Liver (tissue), 9 donors: ENCODE results near the gene PDE4B. TPM values are rescaled to one million over a fixed set of nuclear protein-coding genes. Genes with fewer than 3 reads are reported as not detected.

Source experiments
- DNase-seq: peaks from one replicate; pipeline ENCODE4 v3.0.0-alpha.2; 2017; ENCODE audit warnings: low spot score
- H3K27ac ChIP-seq, 2 donors: one replicate each; pipeline ENCODE4 v1.7.0; 2013; ENCODE audit warnings: inconsistent platforms in 2 of 2, low read length in 2 of 2, control low read depth in 1 of 2, low read depth in 1 of 2, mild to moderate bottlenecking in 1 of 2
- H3K27me3 ChIP-seq, 4 donors: one replicate each; pipeline versions ENCODE4 v1.6.1 to v1.7.0; 2013; ENCODE audit warnings: low read length in 3 of 4, inconsistent platforms in 1 of 4, mild to moderate bottlenecking in 1 of 4, moderate library complexity in 1 of 4; ENCODE audit not compliant: control insufficient read depth in 4 of 4, insufficient read depth in 4 of 4
- H3K36me3 ChIP-seq, 4 donors: one replicate each; pipeline versions ENCODE4 v1.6.1 to v1.7.0; 2013; ENCODE audit warnings: low read length in 3 of 4, mild to moderate bottlenecking in 3 of 4, low read depth in 1 of 4, moderate library complexity in 1 of 4; ENCODE audit not compliant: control insufficient read depth in 4 of 4, insufficient read depth in 3 of 4
- H3K4me1 ChIP-seq, 4 donors: one replicate each; pipeline versions ENCODE4 v1.6.1 to v1.7.0; 2013; ENCODE audit warnings: low read length in 3 of 4, mild to moderate bottlenecking in 3 of 4, moderate library complexity in 1 of 4; ENCODE audit not compliant: control insufficient read depth in 4 of 4, insufficient read depth in 4 of 4
- H3K4me3 ChIP-seq, 3 donors: one replicate each; pipeline versions ENCODE4 v1.6.1 to v1.7.0; 2013; ENCODE audit warnings: low read length in 3 of 3, control low read depth in 1 of 3, low read depth in 1 of 3, mild to moderate bottlenecking in 1 of 3
- H3K9ac ChIP-seq, 2 donors: one replicate each; pipeline ENCODE4 v1.7.0; 2013; ENCODE audit warnings: low read length in 2 of 2, mild to moderate bottlenecking in 2 of 2, moderate library complexity in 2 of 2, control low read depth in 1 of 2, low read depth in 1 of 2
- H3K9me3 ChIP-seq, 4 donors: one replicate each; pipeline versions ENCODE4 v1.6.1 to v1.7.0; 2013; ENCODE audit warnings: low read length in 3 of 4; ENCODE audit not compliant: control insufficient read depth in 4 of 4
- ATF3 ChIP-seq: IDR thresholded peaks from 2 replicates; pipeline ENCODE4 v1.6.1; 2016; ENCODE audit warnings: antibody characterized with exemption
- CTCF ChIP-seq: fragments of 150-350 bp; IDR thresholded peaks from 2 replicates; pipeline ENCODE4 v1.5.1; 2017; ENCODE audit warnings: improper control_type of control experiment, low read depth, low read length; ENCODE audit not compliant: missing input control
- EGR1 ChIP-seq, 2 donors: IDR thresholded peaks; 2 replicates each; pipeline ENCODE4 v1.6.1; 2016 to 2018; ENCODE audit warnings: antibody characterized with exemption in 2 of 2, low read depth in 2 of 2
- FOXA2 ChIP-seq: IDR thresholded peaks from 2 replicates; pipeline ENCODE4 v1.6.1; 2016; ENCODE audit warnings: antibody characterized with exemption
- GABPA ChIP-seq, 2 donors: IDR thresholded peaks in 1 of 2; conservative IDR thresholded peaks in 1 of 2; 2 replicates each; pipeline ENCODE4 v1.6.1; 2016; ENCODE audit warnings: antibody characterized with exemption in 2 of 2, mild to moderate bottlenecking in 1 of 2, moderate library complexity in 1 of 2
- HNF4A ChIP-seq, 2 donors: conservative IDR thresholded peaks; 2 replicates each; pipeline ENCODE4 v1.6.1; 2016; ENCODE audit warnings: antibody characterized with exemption in 2 of 2, mild to moderate bottlenecking in 2 of 2
- HNF4G ChIP-seq: IDR thresholded peaks from 2 replicates; pipeline ENCODE4 v1.6.1; 2016; ENCODE audit warnings: antibody characterized with exemption
- MAX ChIP-seq: IDR thresholded peaks from 2 replicates; pipeline ENCODE4 v1.6.1; 2016; ENCODE audit warnings: antibody characterized with exemption
- NR2F2 ChIP-seq: IDR thresholded peaks from 2 replicates; pipeline ENCODE4 v1.6.1; 2016; ENCODE audit warnings: antibody characterized with exemption
- RAD21 ChIP-seq, 2 donors: IDR thresholded peaks; 2 replicates each; pipeline ENCODE4 v1.6.1; 2016; ENCODE audit warnings: antibody characterized with exemption in 2 of 2, mild to moderate bottlenecking in 2 of 2
- REST ChIP-seq: IDR thresholded peaks from 2 replicates; pipeline ENCODE4 v1.6.1; 2016; ENCODE audit warnings: antibody characterized with exemption, mild to moderate bottlenecking
- SP1 ChIP-seq: IDR thresholded peaks from 2 replicates; pipeline ENCODE4 v1.6.1; 2018; ENCODE audit warnings: antibody characterized with exemption, mild to moderate bottlenecking
- TAF1 ChIP-seq: conservative IDR thresholded peaks from 2 replicates; pipeline ENCODE4 v1.6.1; 2016; ENCODE audit warnings: antibody characterized with exemption, mild to moderate bottlenecking
- YY1 ChIP-seq: IDR thresholded peaks from 2 replicates; pipeline ENCODE4 v1.6.1; 2016; ENCODE audit warnings: antibody characterized with exemption, mild to moderate bottlenecking
- ZBTB33 ChIP-seq: IDR thresholded peaks from 2 replicates; pipeline ENCODE4 v1.6.1; 2016; ENCODE audit warnings: antibody characterized with exemption
- polyA plus RNA-seq, 2 donors: library from polyadenylated mRNA; stranded (reverse) in 1 of 2; unstranded in 1 of 2; fragments of 200-250 nt in 1 of 2; fragments of >200 nt in 1 of 2; fragmentation: Nextera tagmentation in 1 of 2; extraction: Ambion mirVana in 1 of 2; gene quantifications; one replicate each; pipeline versions ENCODE4 v1.2.1 to v1.2.3, GENCODE V29; 2013 to 2015
- total RNA-seq, 2 donors: library from RNA; depleted of rRNA; stranded (reverse); fragments of >200 nt; gene quantifications; one replicate each; pipeline ENCODE4 v1.2.3, GENCODE V29; 2014
- donor health status: healthy.
- donor health status: healthy.
- donor health status: healthy.
- donor health status: healthy.
- donor health status: healthy.

The PDE4B gene
- total and polyA plus RNA-seq, 4 donors = 1.9 to 3.9 (median 2.7) TPM

- no peak for DNase-seq
- TF ChIP-seq GABPA (IDR thresholded peaks at IDR 0.05 in 1 of 2, conservative IDR thresholded peaks at IDR 0.05 in 1 of 2) (no peak), SP1 (no peak), MAX (no peak), REST (no peak), YY1 (no peak), FOXA2 (no peak), NR2F2 (no peak), HNF4G (no peak), RAD21 (IDR thresholded peaks at IDR 0.05) (no peak), EGR1 (IDR thresholded peaks at IDR 0.05; ENCODE audit: low read depth in 2 of 2) (no peak), HNF4A (conservative IDR thresholded peaks at IDR 0.05) (no peak), TAF1 (no peak), ATF3 (no peak)
- no peaks in the 10 kb centered on the region for H3K4me1 ChIP-seq
- H3K4me3 ChIP-seq = no peak overlapping the region
- no peaks in the 10 kb centered on the region for H3K36me3 ChIP-seq
- no peaks in the 10 kb centered on the region for H3K27me3 ChIP-seq
- H3K9ac ChIP-seq = no peak overlapping the region
- H3K9me3 ChIP-seq = no peaks in the 10 kb centered on the region
- H3K27ac ChIP-seq = no peak overlapping the region
Measured at GRCh38 chr1:65938506-65938905, 145.8 kb downstream of the PDE4B start.

GRCh38 chr1:65939191-65939590, 146.5 kb downstream of the PDE4B start:
- Histone ChIP-seq H3K4me1 (no peaks in the 10 kb centered on the region), H3K4me3 (no peak overlapping the region), H3K9me3 (no peaks in the 10 kb centered on the region), H3K36me3 (no peaks in the 10 kb centered on the region), H3K27me3 (no peaks in the 10 kb centered on the region), H3K27ac (no peak overlapping the region), H3K9ac (no peak overlapping the region)
- TF ChIP-seq ATF3 (no peak), TAF1 (no peak), YY1 (no peak), HNF4A (conservative IDR thresholded peaks at IDR 0.05) (no peak), REST (no peak), GABPA (IDR thresholded peaks at IDR 0.05 in 1 of 2, conservative IDR thresholded peaks at IDR 0.05 in 1 of 2) (no peak), CTCF (no peak), ZBTB33 (no peak), HNF4G (no peak), RAD21 (IDR thresholded peaks at IDR 0.05) (no peak), MAX (no peak), SP1 (no peak)
- no peak for DNase-seq
